Natural killer cell treated with Interleukin-12 subunit alpha and Interleukin-12 subunit beta and Interleukin-15 and Interleukin-18, amount 100 ng/mL, for 72 hours (primary cell): ENCODE results near the gene CDC45. TPM values are rescaled to one million over a fixed set of nuclear protein-coding genes. Genes with fewer than 3 reads are reported as not detected.
A peak's percentile ranks its signal among the peaks of the same experiment; 100 is the strongest.

Experiments used
- ATAC-seq, 2 donors: fragments of 150-1000 bp; cut with Tn5 transposase in 1 of 2; sonication (Bioruptor Pico), chemical (Tn5 transposase) in 1 of 2; 2 replicates each; pipeline ENCODE4 v1.10.0; 2021
- DNase-seq: peaks from one replicate; pipeline ENCODE4 v3.0.0; 2022; ENCODE audit warnings: low spot score
- H3K27ac Mint-ChIP-seq, 2 donors: 1 replicate in 1 of 2; 2 replicates in 1 of 2; pipeline ENCODE4 v1.8.0; 2022; ENCODE audit warnings: mixed read lengths in 2 of 2, mild to moderate bottlenecking in 1 of 2, moderate library complexity in 1 of 2
- H3K27me3 Mint-ChIP-seq, 2 donors: 1 replicate in 1 of 2; 2 replicates in 1 of 2; pipeline ENCODE4 v1.8.0; 2022; ENCODE audit warnings: mixed read lengths in 2 of 2
- H3K36me3 Mint-ChIP-seq: one replicate; pipeline ENCODE4 v1.8.0; 2022; ENCODE audit warnings: mixed read lengths
- H3K4me1 Mint-ChIP-seq, 2 donors: 1 replicate in 1 of 2; 2 replicates in 1 of 2; pipeline ENCODE4 v1.8.0; 2022; ENCODE audit warnings: low read depth in 2 of 2, mixed read lengths in 2 of 2, mild to moderate bottlenecking in 1 of 2
- H3K4me3 Mint-ChIP-seq: one replicate; pipeline ENCODE4 v1.8.0; 2022; ENCODE audit warnings: mixed read lengths
- H3K9me3 Mint-ChIP-seq: 2 replicates; pipeline ENCODE4 v1.8.0; 2022; ENCODE audit warnings: mixed read lengths
- total RNA-seq, 2 donors: library from RNA; stranded (reverse); gene quantifications; one replicate each; pipeline ENCODE4 v1.2.3, GENCODE V29; 2022

Gene CDC45
- total RNA-seq, 2 donors from 2014 or later = 57.8 to 137 TPM

- H3K4me3 Mint-ChIP-seq = no peak overlapping the region
- DNase-seq = no peak
- no peaks in the 10 kb centered on the region for H3K9me3 Mint-ChIP-seq
- H3K27ac Mint-ChIP-seq = no peak overlapping the region
- ATAC-seq = no peak
- H3K4me1 Mint-ChIP-seq = peaks cover 10 to 12% of the 10 kb centered on the region in 2 donors
- H3K36me3 Mint-ChIP-seq = peaks cover 20% of the 10 kb centered on the region
- no peaks in the 10 kb centered on the region for H3K27me3 Mint-ChIP-seq
Observed at GRCh38 chr22:19483481-19484244, 3.9 kb downstream of the CDC45 start.

GRCh38 chr22:19488285-19488684 is 8.6 kb downstream of the CDC45 start:
- DNase-seq = no peak
- no peak overlapping the region for H3K27ac Mint-ChIP-seq
- peaks cover 3 to 6% of the 10 kb centered on the region in 2 donors for H3K4me1 Mint-ChIP-seq
- H3K4me3 Mint-ChIP-seq = no peak overlapping the region
- H3K36me3 Mint-ChIP-seq = peaks cover 31% of the 10 kb centered on the region
- no peaks in the 10 kb centered on the region for H3K9me3 Mint-ChIP-seq
- no peaks in the 10 kb centered on the region for H3K27me3 Mint-ChIP-seq
- peak in 1 of 2 donors; percentile 43 for ATAC-seq

DNA sequence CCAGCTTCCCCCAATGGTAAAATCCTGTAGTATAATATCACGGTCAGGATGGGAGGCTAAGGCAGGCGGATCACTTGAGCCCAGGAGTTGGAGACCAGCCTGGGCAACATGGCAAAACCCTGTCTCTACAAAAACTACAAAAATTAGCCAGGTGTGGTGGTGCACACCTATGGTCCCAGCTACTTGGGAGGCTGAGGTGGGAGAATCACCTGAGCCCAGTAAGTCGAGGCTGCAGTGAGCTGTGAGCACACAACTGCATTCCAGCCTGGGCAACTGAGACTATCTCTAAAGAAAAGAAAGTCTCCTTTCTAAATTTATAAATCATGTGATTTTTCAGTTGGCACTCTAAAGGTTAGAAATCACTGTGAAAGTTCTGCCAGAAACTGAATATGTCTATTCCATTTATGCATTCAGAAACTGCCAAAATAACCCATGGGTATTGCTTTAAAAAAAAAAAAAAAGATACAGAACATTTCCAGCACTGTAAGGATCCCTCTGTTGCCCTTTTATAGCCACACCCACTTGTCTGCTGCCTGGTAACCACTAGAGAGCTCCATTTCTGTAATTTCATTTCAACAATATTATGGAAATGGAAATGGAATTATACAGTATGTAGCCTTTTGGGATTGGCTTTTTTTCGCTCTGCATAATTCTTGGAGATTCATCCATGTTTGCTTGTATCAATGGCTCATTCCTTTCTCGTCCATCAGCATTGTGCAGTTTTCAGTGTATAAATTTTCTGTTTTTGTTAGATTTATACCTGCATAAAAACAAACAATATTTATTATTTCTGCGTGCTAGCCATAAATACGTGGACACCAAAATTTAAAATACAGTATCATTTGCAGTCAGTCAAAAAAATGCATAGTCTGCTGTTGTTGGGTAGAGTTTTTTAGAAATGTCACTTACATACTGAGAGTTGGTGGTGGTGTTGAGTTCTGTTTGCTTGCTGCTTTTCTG is 9.4 kb downstream of the CDC45 start:
- Mint-ChIP-seq H3K27me3 (no peaks in the 10 kb centered on the region), H3K4me3 (no peak overlapping the region), H3K9me3 (no peaks in the 10 kb centered on the region)

DNA sequence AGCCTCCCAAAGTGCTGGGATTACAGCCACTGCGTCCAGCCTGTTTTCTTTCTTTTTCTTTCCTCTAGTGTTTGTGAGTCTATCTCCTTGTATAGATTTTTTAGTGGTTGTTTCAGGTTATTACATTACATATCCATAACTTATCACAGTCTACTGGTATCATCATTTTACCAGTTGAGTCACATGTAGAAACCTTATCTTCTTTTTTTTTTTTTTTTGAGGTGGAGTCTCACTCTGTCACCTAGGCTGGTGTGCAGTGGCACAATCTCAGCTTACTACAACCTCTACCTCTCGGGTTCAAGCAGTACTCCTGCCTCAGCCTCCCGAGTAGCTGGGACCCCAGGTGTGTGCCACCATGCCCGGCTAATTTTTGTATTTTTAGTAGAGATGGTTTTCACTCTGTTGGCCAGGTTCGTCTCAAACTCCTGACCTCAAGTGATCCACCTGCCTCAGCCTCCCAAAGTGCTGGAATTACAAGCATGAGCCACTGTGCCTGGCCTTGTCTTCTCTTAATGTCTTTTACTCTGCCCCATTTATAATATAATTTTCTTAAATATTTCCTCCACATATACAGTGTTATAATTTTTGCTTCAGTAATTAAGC is 11.0 kb downstream of the CDC45 start:
- Mint-ChIP-seq H3K4me3 (no peak overlapping the region), H3K36me3 (peaks cover 15% of the 10 kb centered on the region), H3K27ac (no peak overlapping the region), H3K27me3 (no peaks in the 10 kb centered on the region), H3K9me3 (no peaks in the 10 kb centered on the region), H3K4me1 (peaks cover 0 to 6% of the 10 kb centered on the region in 2 donors)
- no peak for ATAC-seq
- DNase-seq = no peak

More for the DNA sequence above, 9.4 kb downstream of the CDC45 start:
- DNase-seq = no peak
- H3K36me3 Mint-ChIP-seq = peaks cover 25% of the 10 kb centered on the region
- no peak overlapping the region for H3K27ac Mint-ChIP-seq
- H3K4me1 Mint-ChIP-seq = peaks cover 0 to 6% of the 10 kb centered on the region in 2 donors
- no peak for ATAC-seq

DNA sequence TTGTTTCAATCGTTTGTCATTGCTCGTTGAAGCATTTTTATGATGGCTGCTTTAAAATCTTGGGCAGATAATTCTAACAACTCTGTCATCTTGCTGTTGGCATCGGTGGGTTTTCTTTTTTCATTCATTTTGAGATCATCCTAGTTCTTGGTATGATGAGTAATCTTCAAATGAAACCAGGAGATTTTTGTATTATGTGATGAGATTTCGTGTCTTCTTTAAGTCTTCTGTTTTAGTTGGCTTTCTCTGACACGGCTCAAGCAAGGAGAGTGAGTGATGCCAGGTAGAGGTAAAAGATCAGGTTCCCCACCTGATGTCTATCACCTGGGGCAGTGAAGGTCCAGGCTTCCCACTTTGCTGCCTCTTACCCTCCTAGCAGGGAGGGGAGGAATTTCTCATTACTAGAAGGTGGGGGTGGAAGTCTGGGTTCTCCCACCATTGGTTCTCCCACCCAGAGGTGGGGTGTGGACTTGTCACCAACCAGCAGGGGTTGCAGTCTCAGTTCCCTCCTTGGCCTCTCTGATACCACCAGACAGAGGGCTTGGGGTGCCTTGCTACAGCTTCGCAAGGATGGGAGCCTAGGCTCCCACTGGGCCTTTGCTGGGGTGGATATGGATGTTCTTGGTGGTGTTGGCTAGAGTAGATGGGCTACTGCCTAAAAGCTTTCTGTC is 12.9 kb downstream of the CDC45 start:
- Mint-ChIP-seq H3K9me3 (no peaks in the 10 kb centered on the region), H3K27ac (no peak overlapping the region), H3K36me3 (peaks cover 15% of the 10 kb centered on the region), H3K4me3 (no peak overlapping the region), H3K27me3 (no peaks in the 10 kb centered on the region), H3K4me1 (peaks cover 0 to 6% of the 10 kb centered on the region in 2 donors)
- ATAC-seq (peak in 1 of 2 donors; percentile 33), DNase-seq (no peak)

- DNase-seq (no peak), ATAC-seq (no peak)
- Mint-ChIP-seq H3K4me1 (peaks cover 0 to 6% of the 10 kb centered on the region in 2 donors), H3K27ac (no peak overlapping the region), H3K36me3 (peaks cover 15% of the 10 kb centered on the region), H3K27me3 (no peaks in the 10 kb centered on the region), H3K4me3 (no peak overlapping the region), H3K9me3 (no peaks in the 10 kb centered on the region)
Observed at GRCh38 chr22:19494001-19494560, 14.4 kb downstream of the CDC45 start.

- peaks cover 14% of the 10 kb centered on the region for H3K36me3 Mint-ChIP-seq
- no peaks in the 10 kb centered on the region for H3K9me3 Mint-ChIP-seq
Observed at GRCh38 chr22:19494676-19495173, 15.0 kb downstream of the CDC45 start.

GRCh38 chr22:19495562-19496323 is 16.0 kb downstream of the CDC45 start:
- no peaks in the 10 kb centered on the region for H3K27me3 Mint-ChIP-seq
- peaks cover 0 to 6% of the 10 kb centered on the region in 2 donors for H3K4me1 Mint-ChIP-seq
- peaks cover 11% of the 10 kb centered on the region for H3K36me3 Mint-ChIP-seq
- ATAC-seq = no peak
- no peak for DNase-seq
- H3K27ac Mint-ChIP-seq = no peak overlapping the region
- no peak overlapping the region for H3K4me3 Mint-ChIP-seq
- H3K9me3 Mint-ChIP-seq = no peaks in the 10 kb centered on the region

More at GRCh38 chr22:19494676-19495173, 15.0 kb downstream of the CDC45 start:
- H3K27ac Mint-ChIP-seq = no peak overlapping the region
- H3K4me1 Mint-ChIP-seq = peaks cover 0 to 6% of the 10 kb centered on the region in 2 donors
- ATAC-seq (no peak), DNase-seq (no peak)
- H3K27me3 Mint-ChIP-seq = no peaks in the 10 kb centered on the region
- H3K4me3 Mint-ChIP-seq = no peak overlapping the region

- ATAC-seq (no peak), DNase-seq (no peak)
- Mint-ChIP-seq H3K27me3 (no peaks in the 10 kb centered on the region), H3K9me3 (no peaks in the 10 kb centered on the region), H3K36me3 (peaks cover 9% of the 10 kb centered on the region), H3K4me3 (no peak overlapping the region), H3K27ac (no peak overlapping the region), H3K4me1 (peaks cover 0 to 6% of the 10 kb centered on the region in 2 donors)
Observed at GRCh38 chr22:19496324-19496630, 16.6 kb downstream of the CDC45 start.

DNA sequence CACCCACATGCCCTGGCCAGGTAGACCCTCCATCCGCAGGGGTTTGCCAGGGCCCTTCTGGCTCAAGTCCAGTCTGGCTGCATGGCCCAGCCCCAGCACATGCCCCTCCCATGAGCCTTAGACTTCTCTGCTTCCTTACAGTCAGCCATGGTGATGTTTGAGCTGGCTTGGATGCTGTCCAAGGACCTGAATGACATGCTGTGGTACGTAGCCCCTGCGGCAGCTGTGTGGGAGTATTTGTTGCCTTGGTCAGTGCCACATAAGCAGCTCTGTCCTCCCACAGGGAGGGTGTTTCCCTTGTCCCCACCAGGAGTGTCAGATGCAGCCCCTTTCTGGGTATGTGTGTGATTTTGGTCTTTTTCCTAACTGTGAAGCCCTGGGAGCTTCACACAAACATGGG is 17.5 kb downstream of the CDC45 start:
- H3K4me3 Mint-ChIP-seq = no peak overlapping the region
- no peaks in the 10 kb centered on the region for H3K27me3 Mint-ChIP-seq
- no peak for DNase-seq
- peaks cover 3% of the 10 kb centered on the region for H3K36me3 Mint-ChIP-seq
- H3K4me1 Mint-ChIP-seq = peaks cover 0 to 4% of the 10 kb centered on the region in 2 donors
- no peaks in the 10 kb centered on the region for H3K9me3 Mint-ChIP-seq
- no peak overlapping the region for H3K27ac Mint-ChIP-seq
- no peak for ATAC-seq

GRCh38 chr22:19498154-19498865 is 18.6 kb downstream of the CDC45 start:
- ATAC-seq = peak; percentile 19 to 25
- H3K27ac Mint-ChIP-seq = no peak overlapping the region
- DNase-seq = no peak
- H3K9me3 Mint-ChIP-seq = no peaks in the 10 kb centered on the region
- H3K4me1 Mint-ChIP-seq = no peaks in the 10 kb centered on the region
- H3K36me3 Mint-ChIP-seq = no peaks in the 10 kb centered on the region
- H3K27me3 Mint-ChIP-seq = no peaks in the 10 kb centered on the region
- no peak overlapping the region for H3K4me3 Mint-ChIP-seq

DNA sequence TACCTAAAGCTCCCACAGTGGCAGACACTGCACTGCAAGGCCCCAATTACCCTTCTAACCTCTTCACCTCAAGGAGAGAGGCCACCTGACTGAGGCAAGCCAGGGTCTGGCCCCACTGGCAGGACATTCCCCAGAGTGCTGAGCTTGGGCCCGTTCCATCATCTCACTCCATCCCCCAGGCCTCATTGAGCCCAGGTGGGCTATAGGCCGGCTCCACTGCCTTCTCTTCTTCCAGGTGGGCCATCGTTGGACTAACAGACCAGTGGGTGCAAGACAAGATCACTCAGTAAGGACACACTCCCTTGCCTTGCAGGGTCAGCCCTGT is 19.1 kb downstream of the CDC45 start:
- ATAC-seq = peak in 1 of 2 donors; percentile 12
- Mint-ChIP-seq H3K27ac (no peak overlapping the region), H3K4me1 (no peaks in the 10 kb centered on the region), H3K9me3 (no peaks in the 10 kb centered on the region), H3K36me3 (no peaks in the 10 kb centered on the region), H3K27me3 (no peaks in the 10 kb centered on the region), H3K4me3 (no peak overlapping the region)
- DNase-seq = no peak
